ENCODE data around the gene MTG2. TPM values are rescaled to one million over a fixed set of nuclear protein-coding genes. Genes with fewer than 3 reads are reported as not detected.
A peak's percentile ranks its signal among the peaks of the same experiment; 100 is the strongest.

Gene MTG2
- total and polyA plus RNA-seq, 2 of the 13 experiments (the other 11 are each of a cell fraction or from before 2014, with no cell fraction given): 20.4 to 37.8 TPM

DNA sequence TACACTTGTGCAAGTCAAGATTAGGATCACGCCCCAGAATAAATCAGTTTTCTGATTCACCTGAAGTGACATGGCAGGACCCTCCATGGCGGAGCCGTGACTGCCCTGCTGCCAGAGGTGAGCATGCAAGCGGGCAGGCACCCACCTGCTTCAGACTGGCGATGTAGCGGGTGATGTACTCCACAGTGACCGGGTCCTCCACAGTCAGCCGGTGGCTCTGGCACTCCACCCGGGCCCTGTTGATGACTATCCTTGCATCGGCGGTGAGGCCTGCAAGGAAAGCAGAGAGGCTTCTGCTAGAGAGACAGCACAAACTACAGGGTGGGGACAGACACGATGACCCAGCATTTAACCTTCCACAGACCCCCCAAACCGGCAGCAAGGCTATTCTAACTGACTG, 43.2 kb upstream of the MTG2 start (continued):
- TF ChIP-seq NRL (CRISPR knock-in tag; IDR thresholded peaks at IDR 0.05; ENCODE audit: borderline replicate concordance): 0 out of 2 replicates have a peak, but pooled peaks have one; percentile 22
- TF ChIP-seq PCBP2 (optimal IDR thresholded peaks at IDR 0.05; ENCODE audit: low read depth, low read length, poor library complexity, severe bottlenecking): no peak
- no peak for TF ChIP-seq ZNF501 (CRISPR knock-in tag; IDR thresholded peaks at IDR 0.05)
- TF ChIP-seq SP5 (CRISPR knock-in tag; IDR thresholded peaks at IDR 0.05; ENCODE audit: borderline replicate concordance, low read depth): no peak
- TF ChIP-seq ZNF549 (CRISPR knock-in tag; IDR thresholded peaks at IDR 0.05): no peak
- TF ChIP-seq ZSCAN25 (CRISPR knock-in tag; IDR thresholded peaks at IDR 0.05): no peak
- TF ChIP-seq MEIS1 (CRISPR knock-in tag; IDR thresholded peaks at IDR 0.05; ENCODE audit: borderline replicate concordance): no peak
- TF ChIP-seq, protein P1, sequence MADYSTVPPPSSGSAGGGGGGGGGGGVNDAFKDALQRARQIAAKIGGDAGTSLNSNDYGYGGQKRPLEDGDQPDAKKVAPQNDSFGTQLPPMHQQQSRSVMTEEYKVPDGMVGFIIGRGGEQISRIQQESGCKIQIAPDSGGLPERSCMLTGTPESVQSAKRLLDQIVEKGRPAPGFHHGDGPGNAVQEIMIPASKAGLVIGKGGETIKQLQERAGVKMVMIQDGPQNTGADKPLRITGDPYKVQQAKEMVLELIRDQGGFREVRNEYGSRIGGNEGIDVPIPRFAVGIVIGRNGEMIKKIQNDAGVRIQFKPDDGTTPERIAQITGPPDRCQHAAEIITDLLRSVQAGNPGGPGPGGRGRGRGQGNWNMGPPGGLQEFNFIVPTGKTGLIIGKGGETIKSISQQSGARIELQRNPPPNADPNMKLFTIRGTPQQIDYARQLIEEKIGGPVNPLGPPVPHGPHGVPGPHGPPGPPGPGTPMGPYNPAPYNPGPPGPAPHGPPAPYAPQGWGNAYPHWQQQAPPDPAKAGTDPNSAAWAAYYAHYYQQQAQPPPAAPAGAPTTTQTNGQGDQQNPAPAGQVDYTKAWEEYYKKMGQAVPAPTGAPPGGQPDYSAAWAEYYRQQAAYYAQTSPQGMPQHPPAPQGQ (CRISPR knock-in tag; IDR thresholded peaks at IDR 0.05; ENCODE audit: borderline replicate concordance): no peak
- no peak for TF ChIP-seq ZNF781 (CRISPR knock-in tag; IDR thresholded peaks at IDR 0.05; ENCODE audit: borderline replicate concordance, not compliant biosample characterization)
- TF ChIP-seq, protein P2, sequence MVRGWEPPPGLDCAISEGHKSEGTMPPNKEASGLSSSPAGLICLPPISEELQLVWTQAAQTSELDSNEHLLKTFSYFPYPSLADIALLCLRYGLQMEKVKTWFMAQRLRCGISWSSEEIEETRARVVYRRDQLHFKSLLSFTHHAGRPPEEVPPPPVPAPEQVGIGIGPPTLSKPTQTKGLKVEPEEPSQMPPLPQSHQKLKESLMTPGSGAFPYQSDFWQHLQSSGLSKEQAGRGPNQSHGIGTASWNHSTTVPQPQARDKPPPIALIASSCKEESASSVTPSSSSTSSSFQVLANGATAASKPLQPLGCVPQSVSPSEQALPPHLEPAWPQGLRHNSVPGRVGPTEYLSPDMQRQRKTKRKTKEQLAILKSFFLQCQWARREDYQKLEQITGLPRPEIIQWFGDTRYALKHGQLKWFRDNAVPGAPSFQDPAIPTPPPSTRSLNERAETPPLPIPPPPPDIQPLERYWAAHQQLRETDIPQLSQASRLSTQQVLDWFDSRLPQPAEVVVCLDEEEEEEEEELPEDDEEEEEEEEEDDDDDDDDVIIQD (CRISPR knock-in tag; IDR thresholded peaks at IDR 0.05; ENCODE audit: low read depth): no peak
- TF ChIP-seq RCOR2 (CRISPR knock-in tag; IDR thresholded peaks at IDR 0.05): no peak
- no peak for TF ChIP-seq ZNF329 (CRISPR knock-in tag; IDR thresholded peaks at IDR 0.05; ENCODE audit: low read depth)
- TF ChIP-seq MTA3 (CRISPR knock-in tag; IDR thresholded peaks at IDR 0.05): no peak
- TF ChIP-seq RXRA (CRISPR knock-in tag; IDR thresholded peaks at IDR 0.05): no peak
- no peak for TF ChIP-seq HNRNPLL (IDR thresholded peaks at IDR 0.05; ENCODE audit: low read depth, low read length, poor library complexity, severe bottlenecking)
- TF ChIP-seq GATAD2A (CRISPR knock-in tag; IDR thresholded peaks at IDR 0.05): no peak
- TF ChIP-seq, protein P3, sequence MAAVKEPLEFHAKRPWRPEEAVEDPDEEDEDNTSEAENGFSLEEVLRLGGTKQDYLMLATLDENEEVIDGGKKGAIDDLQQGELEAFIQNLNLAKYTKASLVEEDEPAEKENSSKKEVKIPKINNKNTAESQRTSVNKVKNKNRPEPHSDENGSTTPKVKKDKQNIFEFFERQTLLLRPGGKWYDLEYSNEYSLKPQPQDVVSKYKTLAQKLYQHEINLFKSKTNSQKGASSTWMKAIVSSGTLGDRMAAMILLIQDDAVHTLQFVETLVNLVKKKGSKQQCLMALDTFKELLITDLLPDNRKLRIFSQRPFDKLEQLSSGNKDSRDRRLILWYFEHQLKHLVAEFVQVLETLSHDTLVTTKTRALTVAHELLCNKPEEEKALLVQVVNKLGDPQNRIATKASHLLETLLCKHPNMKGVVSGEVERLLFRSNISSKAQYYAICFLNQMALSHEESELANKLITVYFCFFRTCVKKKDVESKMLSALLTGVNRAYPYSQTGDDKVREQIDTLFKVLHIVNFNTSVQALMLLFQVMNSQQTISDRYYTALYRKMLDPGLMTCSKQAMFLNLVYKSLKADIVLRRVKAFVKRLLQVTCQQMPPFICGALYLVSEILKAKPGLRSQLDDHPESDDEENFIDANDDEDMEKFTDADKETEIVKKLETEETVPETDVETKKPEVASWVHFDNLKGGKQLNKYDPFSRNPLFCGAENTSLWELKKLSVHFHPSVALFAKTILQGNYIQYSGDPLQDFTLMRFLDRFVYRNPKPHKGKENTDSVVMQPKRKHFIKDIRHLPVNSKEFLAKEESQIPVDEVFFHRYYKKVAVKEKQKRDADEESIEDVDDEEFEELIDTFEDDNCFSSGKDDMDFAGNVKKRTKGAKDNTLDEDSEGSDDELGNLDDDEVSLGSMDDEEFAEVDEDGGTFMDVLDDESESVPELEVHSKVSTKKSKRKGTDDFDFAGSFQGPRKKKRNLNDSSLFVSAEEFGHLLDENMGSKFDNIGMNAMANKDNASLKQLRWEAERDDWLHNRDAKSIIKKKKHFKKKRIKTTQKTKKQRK (IDR thresholded peaks at IDR 0.05; ENCODE audit: low read length): no peak
- no peak for TF ChIP-seq MAFG (CRISPR knock-in tag; IDR thresholded peaks at IDR 0.05)
- peak; percentile 71 for TF ChIP-seq RBM22 (optimal IDR thresholded peaks at IDR 0.05; ENCODE audit: low read length)
- no peak for TF ChIP-seq SMYD3 (CRISPR knock-in tag; IDR thresholded peaks at IDR 0.05)
- TF ChIP-seq, protein P4, sequence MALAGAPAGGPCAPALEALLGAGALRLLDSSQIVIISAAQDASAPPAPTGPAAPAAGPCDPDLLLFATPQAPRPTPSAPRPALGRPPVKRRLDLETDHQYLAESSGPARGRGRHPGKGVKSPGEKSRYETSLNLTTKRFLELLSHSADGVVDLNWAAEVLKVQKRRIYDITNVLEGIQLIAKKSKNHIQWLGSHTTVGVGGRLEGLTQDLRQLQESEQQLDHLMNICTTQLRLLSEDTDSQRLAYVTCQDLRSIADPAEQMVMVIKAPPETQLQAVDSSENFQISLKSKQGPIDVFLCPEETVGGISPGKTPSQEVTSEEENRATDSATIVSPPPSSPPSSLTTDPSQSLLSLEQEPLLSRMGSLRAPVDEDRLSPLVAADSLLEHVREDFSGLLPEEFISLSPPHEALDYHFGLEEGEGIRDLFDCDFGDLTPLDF (CRISPR knock-in tag; IDR thresholded peaks at IDR 0.05): no peak
- no peak for TF ChIP-seq ZNF383 (CRISPR knock-in tag; IDR thresholded peaks at IDR 0.05; ENCODE audit: borderline replicate concordance)
- TF ChIP-seq AHR (CRISPR knock-in tag; IDR thresholded peaks at IDR 0.05): no peak
- peak; percentile 36; the same call in 1 of the 2 replicates for TF ChIP-seq ZC3H13 (CRISPR knock-in tag; IDR thresholded peaks at IDR 0.05)
- TF ChIP-seq ZNF331 (CRISPR knock-in tag; IDR thresholded peaks at IDR 0.05): no peak

Measured in HepG2 (cell line).